Panc1 (cell line): ENCODE measurements around the gene TWNK. TPM values are rescaled to one million over a fixed set of nuclear protein-coding genes. Genes with fewer than 3 reads are reported as not detected.

Experiments
- ATAC-seq: fragments of 200-7000 bp; cut with Tn5 transposase; 2 replicates; pipeline ENCODE4 v1.9.1; 2020; ENCODE audit warnings: mild to moderate bottlenecking, moderate library complexity
- BruUV-seq: library from RNA; stranded (reverse); fragments of 400-500 nt; replicated peaks from 2 replicates; lab custom pipeline; 2021; lab: Mats Ljungman, UMichigan
- CTCF ChIA-PET: fragments of 300-600 bp; sonication (Branson Sonifier 250); formaldehyde crosslinking; loops from one replicate; lab custom pipeline; 2022; ENCODE audit warnings: antibody characterized with exemption; lab: Charles Lee
- POLR2A ChIA-PET: fragments of 300-600 bp; sonication (Branson Sonifier 250); formaldehyde crosslinking; loops from one replicate; lab custom pipeline; 2022; ENCODE audit warnings: antibody characterized with exemption; lab: Charles Lee
- DNase-seq: peaks from one replicate; pipeline ENCODE4 v3.0.0-alpha.2; 2010; ENCODE audit warnings: low read depth, low spot score
- H3K27ac ChIP-seq: 2 replicates; pipeline ENCODE4 v1.5.1; 2011; ENCODE audit warnings: mild to moderate bottlenecking, low read length, inconsistent platforms
- H3K27me3 ChIP-seq: fragments of 200-500 bp; sonication (Bioruptor generic); 2 replicates; pipeline ENCODE4 v1.6.0; 2014; ENCODE audit warnings: low read length, inconsistent platforms; ENCODE audit not compliant: control insufficient read depth, insufficient read depth
- H3K36me3 ChIP-seq: fragments of 200-500 bp; sonication (Bioruptor generic); 2 replicates; pipeline ENCODE4 v1.5.1; 2014; ENCODE audit warnings: inconsistent platforms, mild to moderate bottlenecking, low read length, moderate library complexity; ENCODE audit not compliant: control insufficient read depth, insufficient read depth
- H3K4me1 ChIP-seq: 2 replicates; pipeline ENCODE4 v1.5.1; 2011; ENCODE audit warnings: inconsistent platforms, mild to moderate bottlenecking, low read length, moderate library complexity; ENCODE audit not compliant: control insufficient read depth, insufficient read depth
- H3K4me3 ChIP-seq, 2 experiments: 2 replicates each; pipeline ENCODE4 v1.5.1; 2011 to 2012; ENCODE audit warnings: low read depth in 2 of 2, low read length in 2 of 2, mild to moderate bottlenecking in 2 of 2, inconsistent platforms in 1 of 2, moderate library complexity in 1 of 2
- H3K9me3 ChIP-seq: fragments of 200-500 bp; sonication (Bioruptor generic); 2 replicates; pipeline ENCODE4 v1.5.1; 2014; ENCODE audit warnings: low read depth, mild to moderate bottlenecking, inconsistent platforms, low read length, moderate library complexity; ENCODE audit not compliant: control insufficient read depth, insufficient read depth
- CTCF ChIP-seq: fragments of 450-650 bp; IDR thresholded peaks from 2 replicates; pipeline ENCODE4 v1.5.1; 2017; ENCODE audit warnings: mild to moderate bottlenecking
- POLR2AphosphoS5 ChIP-seq: IDR thresholded peaks from 2 replicates; pipeline ENCODE4 v1.6.1; 2012; ENCODE audit warnings: mild to moderate bottlenecking, low read depth, low read length, moderate library complexity
- SIN3A ChIP-seq: IDR thresholded peaks from 2 replicates; pipeline ENCODE4 v1.6.1; 2012; ENCODE audit warnings: low read depth, mild to moderate bottlenecking, low read length, moderate library complexity, borderline replicate concordance; ENCODE audit not compliant: insufficient read depth
- TCF7L2 ChIP-seq: IDR thresholded peaks from 2 replicates; pipeline ENCODE4 v1.6.1; 2011; ENCODE audit warnings: mild to moderate bottlenecking, low read depth, low read length, inconsistent platforms
- in situ Hi-C: cut with HindIII; loops from 2 replicates; pipeline ENCODE4 v1.10.0; 2016; ENCODE audit warnings: low sequenced_read_pairs, low pct_unique_long_range_greater_than_20kb
- intact Hi-C: fragments of 100-400 bp; cut with micrococcal nuclease; formaldehyde crosslinking; loops from one replicate; pipeline ENCODE4 v1.10.0; 2022; ENCODE audit not compliant: unreplicated experiment
- total RNA-seq: library from RNA; stranded (reverse); gene quantifications from one replicate; pipeline ENCODE4 v1.2.1, GENCODE V29; 2021; ENCODE audit not compliant: unreplicated experiment
- TF ChIP-seq, protein P1 (sequence below), 2 experiments: IDR thresholded peaks; 2 replicates each; pipeline ENCODE4 v1.6.1; 2011 to 2012; ENCODE audit warnings: low read depth in 2 of 2, control low read depth in 1 of 2, low read length in 1 of 2, mild to moderate bottlenecking in 1 of 2, moderate library complexity in 1 of 2; ENCODE audit not compliant: insufficient read depth in 1 of 2

Gene TWNK
- total RNA-seq, 1 experiment from 2014 or later, result 30.5 TPM

DNA sequence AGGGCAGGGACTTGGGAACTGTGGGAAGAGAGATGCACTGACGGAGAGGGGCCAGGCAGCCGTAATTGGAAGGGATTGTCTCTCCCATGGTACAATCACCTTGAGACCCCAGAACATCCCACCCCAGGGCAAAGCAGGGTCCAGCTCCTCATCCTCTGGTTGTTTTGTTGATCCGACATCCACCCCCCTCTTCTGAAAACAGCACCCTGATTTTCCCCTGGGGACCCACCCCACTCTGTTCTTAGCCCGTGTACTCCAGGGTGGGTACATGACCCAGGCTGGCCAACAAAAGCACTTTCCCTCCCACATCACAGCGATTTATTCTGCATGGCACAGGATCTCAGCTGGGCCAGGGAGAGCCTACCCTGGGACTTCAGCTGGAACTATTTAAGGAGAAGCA lies 29.5 kb downstream of the TWNK start:
- Histone ChIP-seq H3K36me3 (no peaks in the 10 kb centered on the region), H3K4me3 (no peak overlapping the region), H3K27ac (no peak overlapping the region), H3K9me3 (no peaks in the 10 kb centered on the region), H3K27me3 (no peaks in the 10 kb centered on the region), H3K4me1 (peaks cover 15% of the 10 kb centered on the region)
- intact Hi-C loops (no loop called here), in situ Hi-C loops (no loop called here)
- DNase-seq (no peak), ATAC-seq (no peak)
- CTCF ChIA-PET, result interaction anchor here (0.5 to 3.3 kb wide), 5 partner anchors 14 to 183 kb away, joined by 3 to 22 read pairs (median 4); partner anchors contain the start of genes PDZD7 and SFXN3
- POLR2A ChIA-PET, result no interaction called here
- no TSS peak for BruUV-seq
- TF ChIP-seq SIN3A (no peak), TCF7L2 (no peak), CTCF (no peak), POLR2AphosphoS5 (no peak)

DNA sequence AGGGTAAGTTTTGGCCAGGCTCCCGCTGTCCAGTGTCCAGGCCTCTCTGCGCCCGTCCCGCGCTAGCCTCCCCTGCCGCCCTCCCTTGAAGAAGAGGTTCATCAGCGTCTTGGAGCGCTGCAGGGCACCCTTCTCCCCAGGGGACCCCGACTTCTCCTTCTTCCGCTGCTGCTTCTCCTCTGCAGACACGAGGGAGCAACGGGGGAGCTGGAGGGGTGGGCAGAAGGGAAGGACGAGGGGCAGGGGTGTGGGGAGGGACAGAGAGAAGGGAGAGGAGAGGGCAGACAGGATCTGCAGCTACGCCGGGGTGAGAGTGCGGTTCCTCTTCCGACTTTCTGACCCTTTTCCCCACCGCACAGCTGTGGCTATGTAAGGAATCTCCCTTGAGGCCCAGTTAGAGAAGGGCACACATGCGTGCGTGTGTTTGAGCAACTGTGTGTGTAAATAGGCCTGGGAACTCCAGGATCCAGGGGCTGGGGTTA lies 30.8 kb downstream of the TWNK start:
- Histone ChIP-seq H3K27ac (no peak overlapping the region), H3K9me3 (no peaks in the 10 kb centered on the region), H3K4me3 (no peak overlapping the region), H3K4me1 (peaks cover 3% of the 10 kb centered on the region), H3K36me3 (no peaks in the 10 kb centered on the region), H3K27me3 (no peaks in the 10 kb centered on the region)
- ChIA-PET CTCF (interaction anchor here (0.5 to 3.3 kb wide), 6 partner anchors 11 to 274 kb away, joined by 3 to 22 read pairs (median 6); partner anchors contain the start of genes PDZD7 and SFXN3), POLR2A (interaction anchor here (0.6 kb wide), 1 partner anchor 20 kb away, joined by 14 read pairs; no protein-coding TSS in a partner anchor)
- DNase-seq, result no peak
- TF ChIP-seq, protein P1, sequence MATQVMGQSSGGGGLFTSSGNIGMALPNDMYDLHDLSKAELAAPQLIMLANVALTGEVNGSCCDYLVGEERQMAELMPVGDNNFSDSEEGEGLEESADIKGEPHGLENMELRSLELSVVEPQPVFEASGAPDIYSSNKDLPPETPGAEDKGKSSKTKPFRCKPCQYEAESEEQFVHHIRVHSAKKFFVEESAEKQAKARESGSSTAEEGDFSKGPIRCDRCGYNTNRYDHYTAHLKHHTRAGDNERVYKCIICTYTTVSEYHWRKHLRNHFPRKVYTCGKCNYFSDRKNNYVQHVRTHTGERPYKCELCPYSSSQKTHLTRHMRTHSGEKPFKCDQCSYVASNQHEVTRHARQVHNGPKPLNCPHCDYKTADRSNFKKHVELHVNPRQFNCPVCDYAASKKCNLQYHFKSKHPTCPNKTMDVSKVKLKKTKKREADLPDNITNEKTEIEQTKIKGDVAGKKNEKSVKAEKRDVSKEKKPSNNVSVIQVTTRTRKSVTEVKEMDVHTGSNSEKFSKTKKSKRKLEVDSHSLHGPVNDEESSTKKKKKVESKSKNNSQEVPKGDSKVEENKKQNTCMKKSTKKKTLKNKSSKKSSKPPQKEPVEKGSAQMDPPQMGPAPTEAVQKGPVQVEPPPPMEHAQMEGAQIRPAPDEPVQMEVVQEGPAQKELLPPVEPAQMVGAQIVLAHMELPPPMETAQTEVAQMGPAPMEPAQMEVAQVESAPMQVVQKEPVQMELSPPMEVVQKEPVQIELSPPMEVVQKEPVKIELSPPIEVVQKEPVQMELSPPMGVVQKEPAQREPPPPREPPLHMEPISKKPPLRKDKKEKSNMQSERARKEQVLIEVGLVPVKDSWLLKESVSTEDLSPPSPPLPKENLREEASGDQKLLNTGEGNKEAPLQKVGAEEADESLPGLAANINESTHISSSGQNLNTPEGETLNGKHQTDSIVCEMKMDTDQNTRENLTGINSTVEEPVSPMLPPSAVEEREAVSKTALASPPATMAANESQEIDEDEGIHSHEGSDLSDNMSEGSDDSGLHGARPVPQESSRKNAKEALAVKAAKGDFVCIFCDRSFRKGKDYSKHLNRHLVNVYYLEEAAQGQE (IDR thresholded peaks at IDR 0.05; ENCODE audit: insufficient read depth in 1 of 2, low read depth in 2 of 2, low read length in 1 of 2), result no peak
- no peak for TF ChIP-seq SIN3A
- intact Hi-C loops (no loop called here), in situ Hi-C loops (no loop called here)
- ATAC-seq, result 0 out of 2 replicates have a peak, but pooled peaks have one; percentile 4
- BruUV-seq, result no TSS peak
